SK-N-SH (cell line): Measurements from ENCODE around the gene C9orf57.

ENCODE experiments used
- EZH2phosphoT487 ChIP-seq: fragments of 200-600 bp; sonication (generic); IDR thresholded peaks from 2 replicates; pipeline ENCODE4 v1.6.1; 2017; ENCODE audit warnings: low read depth, mixed run types, mild to moderate bottlenecking, antibody characterized with exemption, moderate library complexity, borderline replicate concordance
- FOXJ3 ChIP-seq: sonication (generic); formaldehyde crosslinking; IDR thresholded peaks from 2 replicates; pipeline ENCODE4 v1.5.1; 2020; ENCODE audit warnings: mild to moderate bottlenecking, missing genetic modification reagents
- GABPA ChIP-seq: IDR thresholded peaks from 2 replicates; pipeline ENCODE4 v1.4.0; 2012; ENCODE audit warnings: low read depth, mild to moderate bottlenecking
- TAF1 ChIP-seq: IDR thresholded peaks from 2 replicates; pipeline ENCODE4 v1.6.1; 2012; ENCODE audit warnings: low read depth, mild to moderate bottlenecking, low read length, moderate library complexity, borderline replicate concordance
- TF ChIP-seq, protein P1 (sequence below): fragments of 200-600 bp; sonication (generic); IDR thresholded peaks from 2 replicates; pipeline ENCODE4 v1.6.1; 2017; ENCODE audit warnings: antibody characterized with exemption, mild to moderate bottlenecking, moderate library complexity
- TF ChIP-seq, protein P2 (sequence below): fragments of 150-350 bp; IDR thresholded peaks from 2 replicates; pipeline ENCODE4 v1.6.1; 2016; ENCODE audit warnings: mild to moderate bottlenecking, low read depth, low read length

DNA sequence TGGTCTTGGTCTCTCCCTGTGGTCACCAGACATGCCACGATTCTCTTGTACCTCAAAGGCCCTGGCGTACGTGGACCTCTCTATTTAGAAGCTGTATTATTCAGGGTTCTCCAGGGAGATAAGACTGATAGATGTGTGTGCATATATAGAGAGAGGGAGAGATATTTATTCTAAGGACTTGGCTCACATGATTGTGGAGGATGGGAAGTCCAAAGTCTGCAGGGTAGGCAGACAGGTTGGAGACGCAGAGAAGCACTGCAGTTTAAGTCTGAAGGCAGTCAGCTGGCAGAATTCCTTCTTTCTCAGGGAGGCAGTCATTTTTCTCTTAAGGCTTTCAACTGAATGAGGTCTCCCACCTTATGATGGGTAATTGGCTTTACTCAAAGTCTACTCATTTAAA is 16.3 kb downstream of the C9orf57 start:
- TF ChIP-seq, protein P1, sequence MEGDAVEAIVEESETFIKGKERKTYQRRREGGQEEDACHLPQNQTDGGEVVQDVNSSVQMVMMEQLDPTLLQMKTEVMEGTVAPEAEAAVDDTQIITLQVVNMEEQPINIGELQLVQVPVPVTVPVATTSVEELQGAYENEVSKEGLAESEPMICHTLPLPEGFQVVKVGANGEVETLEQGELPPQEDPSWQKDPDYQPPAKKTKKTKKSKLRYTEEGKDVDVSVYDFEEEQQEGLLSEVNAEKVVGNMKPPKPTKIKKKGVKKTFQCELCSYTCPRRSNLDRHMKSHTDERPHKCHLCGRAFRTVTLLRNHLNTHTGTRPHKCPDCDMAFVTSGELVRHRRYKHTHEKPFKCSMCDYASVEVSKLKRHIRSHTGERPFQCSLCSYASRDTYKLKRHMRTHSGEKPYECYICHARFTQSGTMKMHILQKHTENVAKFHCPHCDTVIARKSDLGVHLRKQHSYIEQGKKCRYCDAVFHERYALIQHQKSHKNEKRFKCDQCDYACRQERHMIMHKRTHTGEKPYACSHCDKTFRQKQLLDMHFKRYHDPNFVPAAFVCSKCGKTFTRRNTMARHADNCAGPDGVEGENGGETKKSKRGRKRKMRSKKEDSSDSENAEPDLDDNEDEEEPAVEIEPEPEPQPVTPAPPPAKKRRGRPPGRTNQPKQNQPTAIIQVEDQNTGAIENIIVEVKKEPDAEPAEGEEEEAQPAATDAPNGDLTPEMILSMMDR, result no peak
- TF ChIP-seq GABPA, result no peak
- TF ChIP-seq, protein P2, sequence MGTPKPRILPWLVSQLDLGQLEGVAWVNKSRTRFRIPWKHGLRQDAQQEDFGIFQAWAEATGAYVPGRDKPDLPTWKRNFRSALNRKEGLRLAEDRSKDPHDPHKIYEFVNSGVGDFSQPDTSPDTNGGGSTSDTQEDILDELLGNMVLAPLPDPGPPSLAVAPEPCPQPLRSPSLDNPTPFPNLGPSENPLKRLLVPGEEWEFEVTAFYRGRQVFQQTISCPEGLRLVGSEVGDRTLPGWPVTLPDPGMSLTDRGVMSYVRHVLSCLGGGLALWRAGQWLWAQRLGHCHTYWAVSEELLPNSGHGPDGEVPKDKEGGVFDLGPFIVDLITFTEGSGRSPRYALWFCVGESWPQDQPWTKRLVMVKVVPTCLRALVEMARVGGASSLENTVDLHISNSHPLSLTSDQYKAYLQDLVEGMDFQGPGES, result no peak
- no peak for TF ChIP-seq FOXJ3
- TF ChIP-seq EZH2phosphoT487, result no peak
- no peak for TF ChIP-seq TAF1
